HG03558 (cell line): ENCODE data around the gene OSBPL3.

Experiments used
- ATAC-seq: cut with Tn5 transposase; IDR thresholded peaks from one replicate; pipeline ENCODE4 v1.9.1; 2021; ENCODE audit warnings: moderate number of reproducible peaks; ENCODE audit not compliant: unreplicated experiment; ENCODE audit errors: extremely low read depth

The OSBPL3 gene

GRCh38 chr7:24981171-24981951 is 1.4 kb upstream of the OSBPL3 start:
- ATAC-seq: no peak

DNA sequence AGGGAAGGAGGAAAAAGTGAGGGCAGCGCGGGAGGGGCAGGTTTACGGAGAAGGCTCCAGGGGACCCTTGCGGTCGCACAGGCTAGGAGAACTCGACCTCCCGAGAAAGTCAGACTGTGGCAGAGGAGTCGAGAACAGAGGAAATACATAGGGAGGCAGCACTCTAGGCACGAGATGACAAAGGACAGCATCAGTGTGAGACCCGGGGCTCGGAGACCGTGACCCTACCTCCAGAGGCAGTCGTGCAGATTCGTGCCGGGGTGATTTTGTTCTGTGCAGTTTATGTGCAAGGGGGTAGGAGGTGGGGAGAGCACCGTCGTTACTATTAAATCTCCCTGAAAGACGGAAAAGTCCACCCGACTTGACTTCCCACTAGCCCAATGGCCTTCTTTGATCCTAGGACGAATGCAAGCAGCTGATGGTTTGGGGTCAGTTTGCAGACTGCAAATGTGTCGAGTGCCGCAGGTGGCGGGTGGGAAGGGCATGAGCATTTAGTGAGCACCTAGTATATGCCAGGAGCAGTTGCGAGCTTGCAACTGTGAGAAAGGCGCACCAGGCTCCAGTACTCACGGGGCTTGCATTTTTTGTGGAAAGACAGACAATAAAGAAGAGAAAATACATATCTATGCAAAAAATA is 674 bp upstream of the OSBPL3 start:
- ATAC-seq: no peak

- no peak for ATAC-seq
Observed at GRCh38 chr7:24979470-24979862, 512 bp downstream of the OSBPL3 start.

DNA sequence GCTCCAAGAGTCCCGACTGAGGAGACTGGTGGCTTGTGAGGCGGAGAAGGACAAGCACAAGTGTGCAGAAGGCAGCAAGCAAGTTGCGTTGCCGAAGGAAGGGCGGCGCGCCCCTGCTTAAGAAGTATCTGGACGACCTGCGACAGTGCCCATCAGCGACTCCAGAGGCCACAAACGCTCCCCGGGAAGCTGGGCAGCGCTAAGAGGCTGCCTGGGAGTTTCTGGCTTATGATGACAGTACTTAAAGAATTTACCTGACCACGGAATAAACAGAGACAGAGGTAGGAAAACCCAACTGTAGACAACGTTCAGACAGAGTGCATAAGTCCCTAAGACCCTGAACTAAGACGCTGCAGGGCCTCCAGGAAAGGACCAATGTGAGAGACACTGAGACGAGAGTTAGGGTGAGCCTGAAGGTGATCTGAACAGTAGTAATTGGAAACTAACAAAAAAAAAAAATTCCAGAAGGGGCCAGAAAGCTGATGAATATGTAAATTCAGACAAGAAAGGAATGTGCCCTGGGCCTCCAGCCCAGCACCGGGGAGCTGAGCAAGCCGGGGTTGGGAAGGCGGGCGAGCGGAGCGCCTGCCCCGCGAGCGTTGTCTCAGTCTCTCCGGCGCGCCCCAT is 1.0 kb downstream of the OSBPL3 start:
- no peak for ATAC-seq

DNA sequence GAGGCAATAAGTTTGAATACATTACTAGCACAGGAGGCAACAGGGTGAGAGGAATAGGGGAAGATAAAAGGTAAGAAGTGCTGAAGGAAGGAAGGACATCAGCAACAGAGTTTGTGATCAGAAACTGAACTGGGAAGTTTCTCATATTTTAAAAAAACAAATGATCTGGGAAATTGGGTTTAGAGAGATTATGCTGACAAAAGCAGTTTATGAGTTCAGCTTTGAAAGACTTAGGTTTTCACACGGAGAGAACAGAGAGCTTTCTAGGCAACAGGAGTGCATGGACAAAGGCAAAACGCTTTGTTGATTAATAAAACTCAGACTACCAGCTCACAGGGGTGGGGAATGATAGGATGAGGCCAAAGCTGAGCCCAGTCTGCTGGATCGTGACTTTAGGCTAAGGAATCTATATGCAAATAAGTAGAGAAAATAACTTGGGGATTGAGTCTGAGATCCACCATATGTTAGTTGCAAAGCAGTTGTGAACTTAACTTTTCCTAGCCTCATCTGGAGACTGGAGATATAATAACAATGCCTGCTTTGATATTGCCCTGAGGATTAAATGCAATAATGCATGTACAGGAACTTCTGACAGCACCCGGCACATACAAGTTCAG is 4.2 kb downstream of the OSBPL3 start:
- no peak for ATAC-seq

- no peak for ATAC-seq
Observed at GRCh38 chr7:24975172-24975571, 4.8 kb downstream of the OSBPL3 start.

- no peak for ATAC-seq
Observed at GRCh38 chr7:24974026-24974832, 5.7 kb downstream of the OSBPL3 start.

DNA sequence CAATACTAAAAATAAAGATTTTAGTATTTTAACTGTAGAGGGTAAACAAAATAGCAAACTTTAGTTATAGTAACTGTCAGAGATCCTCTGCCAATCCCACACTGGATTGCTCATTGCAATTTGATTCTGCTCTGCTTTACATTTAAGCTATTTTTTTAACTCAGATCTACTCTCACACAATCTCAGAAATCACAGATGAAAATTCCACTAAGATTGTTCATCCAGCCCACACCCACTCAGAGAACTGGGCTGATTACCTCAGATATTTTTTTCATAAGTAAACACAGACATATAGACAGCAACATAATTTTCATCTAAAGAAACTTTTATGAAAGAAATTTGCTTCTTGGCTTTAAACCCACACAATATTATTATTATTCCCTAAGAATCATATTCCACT is 7.0 kb downstream of the OSBPL3 start:
- ATAC-seq: no peak

DNA sequence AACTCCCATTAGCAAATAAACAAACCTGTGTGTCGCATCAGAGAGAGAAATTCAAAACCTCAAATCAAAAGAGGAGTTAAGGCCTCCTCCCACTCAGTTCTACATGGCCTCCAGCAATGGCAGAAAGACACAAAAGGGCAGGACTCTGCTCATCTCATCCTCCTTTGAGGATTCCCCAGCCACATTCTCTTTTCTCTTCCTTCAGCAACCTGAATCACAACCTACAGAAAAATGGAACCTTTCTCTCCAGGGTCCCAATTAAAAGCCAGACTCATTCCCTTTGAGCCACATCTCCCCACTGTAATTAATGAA is 7.9 kb downstream of the OSBPL3 start:
- ATAC-seq: no peak

GRCh38 chr7:24971333-24972165 is 8.4 kb downstream of the OSBPL3 start:
- no peak for ATAC-seq

GRCh38 chr7:24970676-24971075 is 9.3 kb downstream of the OSBPL3 start:
- ATAC-seq: no peak

DNA sequence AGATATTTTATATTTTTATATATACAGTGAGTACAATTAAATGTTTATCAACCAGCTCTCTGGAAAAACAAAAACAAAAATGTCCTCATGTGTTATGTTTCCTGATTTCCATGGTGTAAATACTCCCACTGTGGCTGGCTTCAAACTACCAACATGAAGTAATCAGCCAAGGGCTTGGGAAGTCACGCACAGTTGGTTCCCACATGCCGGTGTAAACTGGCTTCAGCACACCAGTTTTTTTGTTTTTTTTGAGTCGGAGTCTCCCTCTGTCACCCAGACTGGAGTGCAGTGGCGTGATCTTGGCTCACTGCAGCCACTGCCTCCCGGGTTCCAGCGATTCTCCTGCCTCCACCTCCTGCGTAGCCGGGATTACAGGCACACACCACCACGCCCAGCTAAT is 11.8 kb downstream of the OSBPL3 start:
- ATAC-seq: no peak

DNA sequence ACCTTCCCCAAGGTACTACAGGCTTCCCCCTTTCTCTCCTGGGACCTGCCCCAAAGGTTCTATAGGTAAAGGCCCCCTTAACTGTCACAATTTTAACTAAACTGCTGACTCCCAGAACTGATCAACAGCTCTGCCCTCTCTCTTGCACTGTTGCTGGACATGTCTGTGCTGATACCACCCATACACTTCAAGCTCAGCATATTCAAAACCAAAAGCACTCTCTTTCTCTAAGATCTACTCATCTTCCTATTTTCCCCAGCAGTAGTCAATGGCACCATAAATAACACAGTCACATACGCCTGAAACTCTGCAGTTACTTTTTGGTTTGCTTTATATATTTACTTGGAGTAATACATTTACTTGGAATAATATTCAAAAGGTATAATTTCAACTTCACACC is 12.3 kb downstream of the OSBPL3 start:
- ATAC-seq: no peak

DNA sequence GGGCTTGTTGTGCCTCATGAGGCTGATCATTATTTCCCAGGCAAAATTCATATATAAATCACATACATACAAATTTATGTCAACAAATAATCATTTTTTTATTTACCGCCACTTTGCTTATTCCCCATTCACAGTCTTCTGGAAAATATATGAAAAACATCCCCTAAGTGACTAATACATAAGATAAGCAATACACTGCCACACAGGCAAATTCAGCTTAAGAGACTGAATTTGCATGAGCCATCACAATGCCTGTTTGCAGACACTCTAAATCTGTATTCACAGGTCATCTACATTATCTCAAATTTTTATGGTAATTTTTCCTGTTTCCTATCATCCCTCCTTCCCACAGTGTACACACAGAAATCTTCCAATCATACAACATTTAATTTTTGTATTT is 13.2 kb downstream of the OSBPL3 start:
- no peak for ATAC-seq

GRCh38 chr7:24965831-24966708 is 13.9 kb downstream of the OSBPL3 start:
- peak; percentile 57 for ATAC-seq

DNA sequence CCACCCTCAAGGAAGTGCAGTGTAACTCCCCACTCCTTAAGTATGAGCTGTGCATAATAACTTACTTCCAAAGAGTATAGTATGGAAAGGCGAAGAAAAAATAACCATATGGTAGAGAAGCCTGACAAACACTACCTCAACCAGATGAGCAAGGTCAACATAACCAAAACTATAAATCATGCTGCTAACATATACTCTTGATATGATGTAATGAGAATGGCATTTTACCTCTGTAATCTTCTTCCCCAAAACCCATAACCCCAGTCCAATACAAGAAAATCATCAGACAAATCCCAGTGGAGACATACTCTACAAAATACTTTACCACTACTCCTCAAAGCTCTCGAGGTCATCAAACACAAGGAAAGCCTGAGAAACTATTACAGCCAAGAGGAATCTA is 15.8 kb downstream of the OSBPL3 start:
- ATAC-seq: no peak

DNA sequence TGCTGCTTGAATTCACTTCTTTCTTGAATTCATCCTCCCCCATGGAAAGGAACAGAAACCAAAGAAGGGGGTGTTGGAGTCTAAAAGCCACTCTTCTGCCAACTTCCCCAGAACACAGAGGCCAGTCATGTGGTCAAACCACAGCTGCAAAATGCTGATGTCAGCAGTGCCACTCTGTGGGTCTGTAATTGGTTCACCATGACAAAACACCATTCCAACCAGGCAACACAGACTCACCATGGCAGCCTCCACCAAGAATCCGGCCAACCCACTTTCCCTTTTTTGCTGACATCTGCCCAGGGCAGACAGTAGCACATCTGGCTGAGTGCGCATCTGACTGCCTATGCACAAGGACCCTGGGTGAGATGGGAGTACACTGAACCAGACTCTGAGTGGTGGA is 16.8 kb downstream of the OSBPL3 start:
- ATAC-seq: no peak

DNA sequence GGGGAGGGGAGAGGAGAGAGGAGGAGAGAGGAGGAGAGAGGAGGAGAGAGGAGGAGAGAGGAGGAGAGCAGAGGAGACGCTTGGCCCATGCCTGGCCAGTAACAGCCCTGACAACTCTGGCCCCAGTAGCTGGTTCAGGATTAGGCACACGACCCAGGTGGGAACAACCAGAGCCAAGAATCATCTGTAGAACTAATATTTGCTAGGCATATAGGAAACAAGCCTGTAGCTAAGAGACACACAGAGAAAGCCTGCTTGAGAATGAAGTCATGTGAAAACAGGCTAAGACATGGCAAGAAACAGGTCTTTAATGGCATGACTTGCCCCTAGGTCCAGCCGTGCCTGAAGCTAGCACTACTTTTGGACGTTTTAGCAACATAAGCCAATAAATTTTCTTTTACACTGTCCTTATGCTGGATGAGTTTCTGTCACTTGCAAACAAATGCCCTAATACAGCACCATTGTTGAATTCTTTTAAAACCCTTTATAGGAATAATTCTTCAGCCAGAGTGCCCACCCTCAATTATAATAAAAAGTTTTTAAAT is 17.5 kb downstream of the OSBPL3 start:
- no peak for ATAC-seq
